ENCODE measurements around the gene AP5M1.

The AP5M1 gene

GRCh38 chr14:57291692-57292647 lies 23.2 kb downstream of the AP5M1 start:
- no peak for TF ChIP-seq CTCF (IDR thresholded peaks at IDR 0.05; ENCODE audit: low read depth, low read length, missing control alignments)
- no peak overlapping the region for H3K4me3 ChIP-seq (ENCODE audit: low read depth, low read length)
- DNase-seq (ENCODE audit: low read depth), result no peak

- DNase-seq (ENCODE audit: low read depth), result no peak
- H3K4me3 ChIP-seq (ENCODE audit: low read depth, low read length), result no peak overlapping the region
- TF ChIP-seq CTCF (IDR thresholded peaks at IDR 0.05; ENCODE audit: low read depth, low read length, missing control alignments), result no peak
Measured at GRCh38 chr14:57293866-57294837, 25.4 kb downstream of the AP5M1 start.

DNA sequence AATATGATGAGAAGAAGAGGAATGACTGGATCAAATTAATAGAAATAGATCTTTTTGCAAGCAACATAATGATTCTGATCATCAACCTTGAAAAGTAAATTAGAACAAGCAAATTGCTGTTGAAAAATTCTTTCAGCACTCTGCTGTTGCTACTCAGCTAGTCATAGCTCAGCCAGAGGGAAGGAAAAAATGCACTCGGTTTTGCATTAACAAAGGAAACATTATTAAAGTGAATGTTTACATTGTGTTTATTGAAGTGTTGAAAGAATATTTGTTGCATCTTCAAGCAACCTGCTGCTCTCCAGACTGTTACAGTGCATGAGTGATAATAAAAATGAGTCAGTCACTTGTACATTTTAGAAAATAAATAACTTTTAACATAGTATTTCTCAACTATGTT lies 26.5 kb downstream of the AP5M1 start:
- TF ChIP-seq CTCF (IDR thresholded peaks at IDR 0.05; ENCODE audit: low read depth, low read length, missing control alignments), result no peak
- DNase-seq (ENCODE audit: low read depth), result no peak

DNA sequence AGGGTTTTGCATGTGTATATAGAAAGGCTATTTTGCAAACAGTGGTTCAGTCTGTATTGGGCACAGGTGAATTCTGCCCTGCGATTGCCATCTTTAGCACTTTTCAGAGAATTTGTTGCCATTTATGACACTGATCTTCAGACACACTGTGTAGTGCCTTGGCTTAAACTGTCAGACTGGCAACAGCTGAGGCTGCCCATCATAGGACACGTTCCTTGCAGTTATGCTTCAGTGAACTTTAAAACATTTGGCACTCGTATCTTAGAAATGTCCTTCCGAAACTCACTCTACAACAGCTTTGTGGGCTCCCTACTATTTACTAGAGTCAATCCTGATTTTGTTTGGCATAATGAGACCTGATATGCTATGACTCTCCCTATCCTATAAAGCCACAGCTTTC lies 29.1 kb downstream of the AP5M1 start:
- no peak overlapping the region for H3K4me3 ChIP-seq (ENCODE audit: low read depth, low read length)
- no peak for TF ChIP-seq CTCF (IDR thresholded peaks at IDR 0.05; ENCODE audit: low read depth, low read length, missing control alignments)
- no peak for DNase-seq (ENCODE audit: low read depth)

More for the DNA sequence above, 26.5 kb downstream of the AP5M1 start:
- H3K4me3 ChIP-seq (ENCODE audit: low read depth, low read length), result no peak overlapping the region

DNA sequence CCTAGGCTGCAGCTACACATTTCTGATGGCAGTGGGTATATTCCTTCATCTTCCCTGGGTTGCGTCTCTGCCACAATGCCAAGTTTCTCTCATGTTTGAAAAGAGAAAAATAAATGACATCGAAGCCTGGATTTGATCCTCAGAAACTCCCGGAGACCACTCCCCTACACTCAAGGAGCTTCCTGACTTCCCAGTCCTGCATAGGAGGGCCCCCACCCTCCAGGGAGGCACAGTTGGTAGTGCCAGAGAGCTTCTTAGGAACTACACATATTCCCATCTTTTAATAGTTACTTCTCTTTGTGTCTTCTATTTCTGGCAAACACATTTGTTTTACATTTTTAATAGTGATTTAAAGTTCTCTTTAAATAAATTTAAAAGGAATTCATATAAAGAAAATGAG lies 30.7 kb downstream of the AP5M1 start:
- H3K4me3 ChIP-seq (ENCODE audit: low read depth, low read length), result no peak overlapping the region
- DNase-seq (ENCODE audit: low read depth), result no peak
- TF ChIP-seq CTCF (IDR thresholded peaks at IDR 0.05; ENCODE audit: low read depth, low read length, missing control alignments), result no peak

- H3K4me3 ChIP-seq (ENCODE audit: low read depth, low read length), result no peak overlapping the region
- no peak for TF ChIP-seq CTCF (IDR thresholded peaks at IDR 0.05; ENCODE audit: low read depth, low read length, missing control alignments)
- DNase-seq (ENCODE audit: low read depth), result no peak
Measured at GRCh38 chr14:57302883-57303282, 34.1 kb downstream of the AP5M1 start.

Measured in GM12864 (cell line).